Neural cell (in vitro differentiated cells): ENCODE data around the gene DAAM2. TPM values are rescaled to one million over a fixed set of nuclear protein-coding genes. Genes with fewer than 3 reads are reported as not detected.

Source experiments
- H2AFZ ChIP-seq: fragments of 200-600, 300-800 bp; sonication (generic), shearing (Covaris generic); 2 replicates; pipeline ENCODE4 v1.6.0; 2014; ENCODE audit warnings: low read depth, mild to moderate bottlenecking, antibody characterized with exemption, low read length, moderate library complexity
- H3F3A ChIP-seq: fragments of 200-600 bp; shearing (Covaris generic); 2 replicates; pipeline ENCODE4 v1.6.1; 2016; ENCODE audit warnings: mild to moderate bottlenecking, moderate library complexity, mixed read lengths, antibody characterized with exemption, low read length; ENCODE audit not compliant: insufficient read depth, poor library complexity, severe bottlenecking
- H3K27ac ChIP-seq: fragments of 200-600, 300-800 bp; sonication (generic), shearing (Covaris generic); 2 replicates; pipeline ENCODE4 v1.5.1; 2014; ENCODE audit warnings: mild to moderate bottlenecking, low read length, moderate library complexity
- H3K27me3 ChIP-seq: fragments of 300-800, 200-600 bp; sonication (generic), shearing (Covaris generic); 2 replicates; pipeline ENCODE4 v1.6.0; 2014; ENCODE audit warnings: mild to moderate bottlenecking, low read depth, low read length, moderate library complexity; ENCODE audit not compliant: insufficient read depth
- H3K36me3 ChIP-seq: fragments of 300-800, 200-600 bp; sonication (generic), shearing (Covaris generic); 2 replicates; pipeline ENCODE4 v1.5.1; 2014; ENCODE audit warnings: mild to moderate bottlenecking, antibody characterized with exemption, low read length, moderate library complexity; ENCODE audit not compliant: insufficient read depth
- H3K4me2 ChIP-seq: fragments of 300-800, 200-600 bp; sonication (generic), shearing (Covaris generic); 2 replicates; pipeline ENCODE4 v1.6.0; 2014; ENCODE audit warnings: mild to moderate bottlenecking, low read length
- H3K4me3 ChIP-seq: fragments of 300-800, 200-600 bp; sonication (generic), shearing (Covaris generic); 2 replicates; pipeline ENCODE4 v1.5.1; 2014; ENCODE audit warnings: mild to moderate bottlenecking, low read length, moderate library complexity
- H3K79me2 ChIP-seq: fragments of 200-600 bp; shearing (Covaris generic); replicated peaks from 2 replicates; pipeline ENCODE4 v1.6.0; 2014; ENCODE audit warnings: mild to moderate bottlenecking, low read length, moderate library complexity; ENCODE audit not compliant: insufficient read depth
- H3K9ac ChIP-seq: fragments of 300-800, 200-600 bp; sonication (generic), shearing (Covaris generic); 2 replicates; pipeline ENCODE4 v1.6.1; 2016; ENCODE audit warnings: mild to moderate bottlenecking, low read length, mixed read lengths
- H3K9me2 ChIP-seq: fragments of 200-600 bp; shearing (Covaris generic); 2 replicates; pipeline ENCODE4 v1.6.1; 2016; ENCODE audit warnings: mild to moderate bottlenecking, low read length, mixed read lengths; ENCODE audit not compliant: insufficient read depth
- H3K9me3 ChIP-seq: fragments of 200-600, 300-800 bp; sonication (generic), shearing (Covaris generic); 2 replicates; pipeline ENCODE4 v1.6.1; 2016; ENCODE audit warnings: mild to moderate bottlenecking, mixed run types, low read length, moderate library complexity, mixed read lengths
- H4K20me1 ChIP-seq: fragments of 200-600 bp; shearing (Covaris generic); 2 replicates; pipeline ENCODE4 v1.6.1; 2016; ENCODE audit warnings: mild to moderate bottlenecking, mixed run types; ENCODE audit not compliant: insufficient read depth
- CTCF ChIP-seq: fragments of 450-650 bp; IDR thresholded peaks from 2 replicates; pipeline ENCODE4 v1.5.1; 2014; ENCODE audit warnings: antibody characterized with exemption, mild to moderate bottlenecking, moderate library complexity; ENCODE audit not compliant: poor library complexity, severe bottlenecking
- EP300 ChIP-seq: fragments of 450-650 bp; conservative IDR thresholded peaks from 2 replicates; pipeline ENCODE4 v1.6.1; 2014; ENCODE audit warnings: antibody characterized with exemption, mild to moderate bottlenecking, moderate library complexity; ENCODE audit not compliant: poor library complexity, severe bottlenecking
- EZH2 ChIP-seq: fragments of 200-600, 300-800 bp; shearing (Covaris generic), sonication (generic); IDR thresholded peaks from 2 replicates; pipeline ENCODE4 v1.6.1; 2014; ENCODE audit warnings: antibody characterized with exemption, low read length, borderline replicate concordance, mild to moderate bottlenecking; ENCODE audit not compliant: insufficient read depth, poor library complexity, severe bottlenecking
- MXI1 ChIP-seq: fragments of 450-650 bp; conservative IDR thresholded peaks from 2 replicates; pipeline ENCODE4 v1.6.1; 2014; ENCODE audit warnings: antibody characterized with exemption, mild to moderate bottlenecking; ENCODE audit not compliant: poor library complexity, severe bottlenecking
- POLR2AphosphoS5 ChIP-seq: IDR thresholded peaks from 2 replicates; pipeline ENCODE4 v1.6.1; 2012
- RAD21 ChIP-seq: fragments of 450-650 bp; conservative IDR thresholded peaks from 2 replicates; pipeline ENCODE4 v1.6.1; 2014; ENCODE audit warnings: antibody characterized with exemption, mild to moderate bottlenecking, moderate library complexity
- REST ChIP-seq: IDR thresholded peaks from 2 replicates; pipeline ENCODE4 v1.6.1; 2012; ENCODE audit warnings: borderline replicate concordance
- SMC3 ChIP-seq: fragments of 450-650 bp; conservative IDR thresholded peaks from 2 replicates; pipeline ENCODE4 v1.6.1; 2014; ENCODE audit warnings: antibody characterized with exemption, mild to moderate bottlenecking, moderate library complexity; ENCODE audit not compliant: poor library complexity
- TAF1 ChIP-seq: IDR thresholded peaks from 2 replicates; pipeline ENCODE4 v1.6.1; 2012; ENCODE audit warnings: low read depth
- polyA plus RNA-seq: library from polyadenylated mRNA; depleted of rRNA; stranded (reverse); fragments of >200 nt; gene quantifications from 2 replicates; pipeline ENCODE4 v1.2.3, GENCODE V29; 2014

Gene DAAM2
- polyA plus RNA-seq, 1 donor from 2014 or later: 1.2 TPM

- Histone ChIP-seq H3K9me2 (no peaks in the 10 kb centered on the region), H3K27me3 (no peaks in the 10 kb centered on the region), H3K79me2 (no peaks in the 10 kb centered on the region), H3K9me3 (no peaks in the 10 kb centered on the region), H3K36me3 (no peaks in the 10 kb centered on the region), H3K4me3 (no peak overlapping the region), H3K4me2 (no peak overlapping the region), H4K20me1 (no peaks in the 10 kb centered on the region), H3K9ac (no peak overlapping the region), H2AFZ (no peak overlapping the region), H3F3A (no peaks in the 10 kb centered on the region), H3K27ac (no peak overlapping the region)
- TF ChIP-seq REST (no peak), MXI1 (no peak), CTCF (no peak), SMC3 (no peak), POLR2AphosphoS5 (no peak), TAF1 (no peak), RAD21 (no peak), EZH2 (no peak), EP300 (no peak)
Observed at GRCh38 chr6:39879535-39879934, 87.4 kb downstream of the DAAM2 start.

GRCh38 chr6:39880594-39880993 is 88.4 kb downstream of the DAAM2 start:
- Histone ChIP-seq H3F3A (no peaks in the 10 kb centered on the region), H3K9ac (no peak overlapping the region), H3K79me2 (no peaks in the 10 kb centered on the region), H3K9me2 (no peaks in the 10 kb centered on the region), H2AFZ (no peak overlapping the region), H4K20me1 (no peaks in the 10 kb centered on the region), H3K4me2 (no peak overlapping the region), H3K36me3 (no peaks in the 10 kb centered on the region), H3K9me3 (no peaks in the 10 kb centered on the region), H3K27ac (no peak overlapping the region), H3K27me3 (no peaks in the 10 kb centered on the region), H3K4me3 (no peak overlapping the region)
- TF ChIP-seq EZH2 (no peak), EP300 (no peak), CTCF (no peak), MXI1 (no peak), POLR2AphosphoS5 (no peak), TAF1 (no peak), SMC3 (no peak), RAD21 (no peak), REST (no peak)
